B cell (primary cell): ENCODE measurements around the gene MTMR4. TPM values are rescaled to one million over a fixed set of nuclear protein-coding genes. Genes with fewer than 3 reads are reported as not detected.

Experiments
- ATAC-seq: fragments of 200-7000 bp; cut with Tn5 transposase; one replicate; pipeline ENCODE4 v1.10.0; 2021; ENCODE audit warnings: low read depth, mild to moderate bottlenecking, moderate number of reproducible peaks, moderate library complexity
- CTCF ChIA-PET: fragments of 350-600 bp; sonication (Branson Sonifier 250); formaldehyde crosslinking; loops from one replicate; lab custom pipeline; 2021; ENCODE audit warnings: antibody characterized with exemption, inconsistent platforms; lab: Charles Lee
- POLR2A ChIA-PET: fragments of 350-600 bp; sonication (Branson Sonifier 250); formaldehyde crosslinking; loops from one replicate; lab custom pipeline; 2021; ENCODE audit warnings: antibody characterized with exemption; lab: Charles Lee
- DNase-seq: peaks from one replicate; pipeline ENCODE4 v3.0.0; 2013
- H2AFZ ChIP-seq: 2 replicates; pipeline ENCODE4 v1.6.1; 2012; ENCODE audit warnings: mild to moderate bottlenecking, low read depth, low read length; ENCODE audit not compliant: insufficient read depth, poor library complexity, severe bottlenecking
- H3K27ac ChIP-seq, 2 donors: 1 replicate in 1 of 2; 2 replicates in 1 of 2; pipeline ENCODE4 v1.5.1; 2012 to 2013; ENCODE audit warnings: low read length in 2 of 2, mild to moderate bottlenecking in 2 of 2, moderate library complexity in 1 of 2
- H3K27me3 ChIP-seq, 4 experiments: fragments of 200-600 bp in 1 of 4; sonication (generic) in 1 of 4; replicated peaks in 1 of 4; 1 replicate in 2 of 4; 2 replicates in 2 of 4; pipeline versions ENCODE4 v1.6.1 to v1.7.0; 2013 to 2016; ENCODE audit warnings: low read length in 3 of 4, mild to moderate bottlenecking in 2 of 4, mixed read lengths in 1 of 4, moderate library complexity in 1 of 4; ENCODE audit not compliant: insufficient read depth in 4 of 4, control insufficient read depth in 3 of 4; ENCODE audit errors: control extremely low read depth in 1 of 4
- H3K36me3 ChIP-seq, 2 experiments: replicated peaks in 1 of 2; 1 replicate in 1 of 2; 2 replicates in 1 of 2; pipeline versions ENCODE4 v1.6.1 to v1.7.1; 2013; ENCODE audit warnings: low read length in 1 of 2; ENCODE audit not compliant: insufficient read depth in 2 of 2, control insufficient read depth in 1 of 2; ENCODE audit errors: control extremely low read depth in 1 of 2, extremely low read depth in 1 of 2
- H3K4me1 ChIP-seq, 2 donors: fragments of 200-600 bp in 1 of 2; sonication (generic) in 1 of 2; 1 replicate in 1 of 2; 2 replicates in 1 of 2; pipeline versions ENCODE4 v1.5.1 to v1.6.1; 2013 to 2017; ENCODE audit warnings: low read length in 2 of 2; ENCODE audit not compliant: control insufficient read depth in 2 of 2, insufficient read depth in 2 of 2
- H3K4me2 ChIP-seq: replicated peaks from 2 replicates; pipeline ENCODE3; 2012; ENCODE audit warnings: mild to moderate bottlenecking, low read depth, low read length; ENCODE audit not compliant: poor library complexity, severe bottlenecking
- H3K4me3 ChIP-seq, 5 experiments: fragments of 200-600 bp in 1 of 5; sonication (generic) in 1 of 5; 1 replicate in 3 of 5; 2 replicates in 2 of 5; pipeline versions ENCODE4 v1.5.1 to v1.7.0; 2011 to 2016; ENCODE audit warnings: low read length in 4 of 5, mild to moderate bottlenecking in 4 of 5, low read depth in 2 of 5, control low read depth in 1 of 5, moderate library complexity in 1 of 5; ENCODE audit not compliant: insufficient read depth in 1 of 5; ENCODE audit errors: control extremely low read depth in 1 of 5, extremely low read depth in 1 of 5
- H3K79me2 ChIP-seq: fragments of 200-600 bp; sonication (generic); one replicate; pipeline ENCODE4 v1.6.0; 2016; ENCODE audit warnings: low read length; ENCODE audit not compliant: control insufficient read depth, insufficient read depth
- H3K9ac ChIP-seq: fragments of 200-600 bp; sonication (generic); 2 replicates; pipeline ENCODE4 v1.6.1; 2017; ENCODE audit warnings: mild to moderate bottlenecking, low read length, moderate library complexity
- H3K9me3 ChIP-seq, 3 donors: one replicate each; pipeline versions ENCODE4 v1.6.1 to v1.7.1; 2013; ENCODE audit warnings: low read length in 2 of 3; ENCODE audit not compliant: control insufficient read depth in 2 of 3, insufficient read depth in 1 of 3; ENCODE audit errors: control extremely low read depth in 1 of 3
- H4K20me1 ChIP-seq: 2 replicates; pipeline ENCODE4 v1.6.0; 2012; ENCODE audit warnings: mild to moderate bottlenecking, low read length; ENCODE audit not compliant: insufficient read depth, control insufficient read depth, poor library complexity, severe bottlenecking
- H3K27ac Mint-ChIP-seq: one replicate; pipeline ENCODE4 v1.8.0; 2021; ENCODE audit warnings: mixed read lengths
- H3K27me3 Mint-ChIP-seq: one replicate; pipeline ENCODE4 v1.8.0; 2021; ENCODE audit warnings: mixed read lengths
- H3K4me1 Mint-ChIP-seq: one replicate; pipeline ENCODE4 v1.8.0; 2021; ENCODE audit warnings: mixed read lengths
- H3K4me3 Mint-ChIP-seq: one replicate; pipeline ENCODE4 v1.8.0; 2021; ENCODE audit warnings: mixed read lengths
- H3K9me3 Mint-ChIP-seq: one replicate; pipeline ENCODE4 v1.8.0; 2022; ENCODE audit warnings: mixed read lengths; ENCODE audit not compliant: insufficient read depth
- EZH2 ChIP-seq: IDR thresholded peaks from 2 replicates; pipeline ENCODE4 v1.6.1; 2012; ENCODE audit warnings: borderline replicate concordance, low read depth, mild to moderate bottlenecking, moderate library complexity, low read length; ENCODE audit not compliant: insufficient read depth, poor library complexity, severe bottlenecking
- WGBS: methylation state at CpG from one replicate; pipeline ENCODE4 v1.1.5; 2013; ENCODE audit warnings: missing lambda C conversion rate; ENCODE audit not compliant: insufficient coverage; 5-methylcytosine and 5-hydroxymethylcytosine counted together
- intact Hi-C: fragments of 100-400 bp; cut with micrococcal nuclease; formaldehyde crosslinking; loops from one replicate; pipeline ENCODE4 v1.10.0; 2022
- polyA plus RNA-seq: library from polyadenylated mRNA; depleted of rRNA; stranded (reverse); fragments of >200 nt; gene quantifications from 2 replicates; pipeline ENCODE4 v1.2.3, GENCODE V29; 2012
- total RNA-seq, 2 donors: library from RNA; stranded (reverse); fragments of 120-200 nt in 1 of 2; gene quantifications; 1 replicate in 1 of 2; 2 replicates in 1 of 2; pipeline versions ENCODE4 v1.2.3 to v1.2.4, GENCODE V29; 2013 to 2022
- TF ChIP-seq, protein P1 (sequence below): fragments of 200-600 bp; IDR thresholded peaks from one replicate; pipeline ENCODE4 v1.8.0; 2022; ENCODE audit warnings: antibody characterized with exemption, mild to moderate bottlenecking

Gene MTMR4
- total and polyA plus RNA-seq, 2 donors (not counting 1 experiment from before 2014, with no cell fraction given), result 35.2 to 84.7 TPM

DNA sequence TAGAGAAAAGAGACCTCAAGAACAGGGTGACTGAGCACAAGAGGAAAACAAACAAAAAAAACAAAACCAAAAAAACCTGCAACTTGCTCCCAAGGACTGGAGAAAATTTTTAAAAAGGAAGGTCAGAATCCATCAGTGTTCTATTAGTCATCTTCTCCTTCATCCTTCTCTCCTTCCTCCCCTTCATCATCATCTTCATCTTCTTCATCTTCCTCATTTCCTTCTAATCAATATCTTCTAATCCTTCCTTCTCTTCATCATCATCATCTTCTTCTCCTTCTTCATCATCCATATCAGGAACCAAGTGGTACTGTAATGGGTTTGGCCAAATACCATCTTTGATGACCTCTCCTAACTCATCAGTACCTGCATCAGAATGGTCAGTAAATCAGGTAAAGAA lies 38.5 kb downstream of the MTMR4 start:
- Mint-ChIP-seq H3K4me1 (no peaks in the 10 kb centered on the region), H3K27me3 (no peaks in the 10 kb centered on the region), H3K27ac (no peak overlapping the region), H3K9me3 (no peaks in the 10 kb centered on the region), H3K4me3 (no peak overlapping the region)
- Histone ChIP-seq H3K9me3 (no peaks in the 10 kb centered on the region), H3K4me2 (no peak overlapping the region), H3K9ac (no peak overlapping the region), H4K20me1 (no peaks in the 10 kb centered on the region), H3K27ac (no peak overlapping the region), H3K4me1 (no peaks in the 10 kb centered on the region), H3K27me3 (no peaks in the 10 kb centered on the region), H2AFZ (no peak overlapping the region), H3K4me3 (no peak overlapping the region), H3K79me2 (no peaks in the 10 kb centered on the region), H3K36me3 (peaks cover 1 to 16% of the 10 kb centered on the region in 2 experiments)
- CTCF ChIA-PET, result no interaction called here
- intact Hi-C loops, result no loop called here
- TF ChIP-seq, protein P1, sequence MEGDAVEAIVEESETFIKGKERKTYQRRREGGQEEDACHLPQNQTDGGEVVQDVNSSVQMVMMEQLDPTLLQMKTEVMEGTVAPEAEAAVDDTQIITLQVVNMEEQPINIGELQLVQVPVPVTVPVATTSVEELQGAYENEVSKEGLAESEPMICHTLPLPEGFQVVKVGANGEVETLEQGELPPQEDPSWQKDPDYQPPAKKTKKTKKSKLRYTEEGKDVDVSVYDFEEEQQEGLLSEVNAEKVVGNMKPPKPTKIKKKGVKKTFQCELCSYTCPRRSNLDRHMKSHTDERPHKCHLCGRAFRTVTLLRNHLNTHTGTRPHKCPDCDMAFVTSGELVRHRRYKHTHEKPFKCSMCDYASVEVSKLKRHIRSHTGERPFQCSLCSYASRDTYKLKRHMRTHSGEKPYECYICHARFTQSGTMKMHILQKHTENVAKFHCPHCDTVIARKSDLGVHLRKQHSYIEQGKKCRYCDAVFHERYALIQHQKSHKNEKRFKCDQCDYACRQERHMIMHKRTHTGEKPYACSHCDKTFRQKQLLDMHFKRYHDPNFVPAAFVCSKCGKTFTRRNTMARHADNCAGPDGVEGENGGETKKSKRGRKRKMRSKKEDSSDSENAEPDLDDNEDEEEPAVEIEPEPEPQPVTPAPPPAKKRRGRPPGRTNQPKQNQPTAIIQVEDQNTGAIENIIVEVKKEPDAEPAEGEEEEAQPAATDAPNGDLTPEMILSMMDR, result no peak
- no peak for TF ChIP-seq EZH2
- ATAC-seq, result no peak
- no peak for DNase-seq
- POLR2A ChIA-PET, result no interaction called here

GRCh38 chr17:58470356-58470755 lies 44.1 kb downstream of the MTMR4 start:
- no peaks in the 10 kb centered on the region for H3K4me1 ChIP-seq
- Mint-ChIP-seq H3K27ac (no peak overlapping the region), H3K4me1 (no peaks in the 10 kb centered on the region), H3K9me3 (no peaks in the 10 kb centered on the region), H3K27me3 (no peaks in the 10 kb centered on the region), H3K4me3 (no peak overlapping the region)
- no peaks in the 10 kb centered on the region for H4K20me1 ChIP-seq
- H3K9me3 ChIP-seq, result no peaks in the 10 kb centered on the region
- H3K4me2 ChIP-seq, result no peak overlapping the region
- WGBS, result 85% methylated on average over 4 of the region's 6 CpGs
- no peak overlapping the region for H3K27ac ChIP-seq
- no peak overlapping the region for H3K4me3 ChIP-seq
- H2AFZ ChIP-seq, result no peak overlapping the region
- H3K9ac ChIP-seq, result no peak overlapping the region
- intact Hi-C loops, result no loop called here
- TF ChIP-seq, protein P1, result no peak
- TF ChIP-seq EZH2, result no peak
- H3K79me2 ChIP-seq, result no peaks in the 10 kb centered on the region
- no peaks in the 10 kb centered on the region for H3K36me3 ChIP-seq
- CTCF ChIA-PET, result no interaction called here
- no peak for ATAC-seq
- no peak for DNase-seq
- POLR2A ChIA-PET, result no interaction called here
- H3K27me3 ChIP-seq, result no peaks in the 10 kb centered on the region
